GM12878 (cell line): ENCODE data around the gene ANO2. TPM values are rescaled to one million over a fixed set of nuclear protein-coding genes. Genes with fewer than 3 reads are reported as not detected.

Source experiments
- PML ChIP-seq: IDR thresholded peaks from 2 replicates; pipeline ENCODE4 v1.6.1; 2012; ENCODE audit warnings: low read length, inconsistent platforms
- RAD21 ChIP-seq: IDR thresholded peaks from 2 replicates; pipeline ENCODE4 v1.6.1; 2011; ENCODE audit warnings: mild to moderate bottlenecking, low read depth, low read length, moderate library complexity; ENCODE audit not compliant: insufficient read depth
- REST ChIP-seq: IDR thresholded peaks from 2 replicates; pipeline ENCODE4 v1.6.1; 2012; ENCODE audit warnings: mild to moderate bottlenecking, low read depth, low read length
- polyA plus RNA-seq, 11 experiments: library from polyadenylated mRNA; depleted of rRNA in 4 of 11; unstranded in 6 of 11; stranded (reverse) in 5 of 11; fragments of >200 nt; fragmentation: Nextera tagmentation in 4 of 11; fragmentation: Illumina TruSeq in 1 of 11; extraction: Ambion mirVana in 4 of 11; extraction: Trizol in 1 of 11; gene quantifications; 1 replicate in 1 of 11; 2 replicates in 10 of 11; pipeline versions ENCODE4 v1.2.1 to v1.2.3, GENCODE V29; 2011 to 2016; ENCODE audit warnings: inconsistent platforms in 2 of 11, missing spikeins in 2 of 11, low read depth in 1 of 11
- total RNA-seq, 4 experiments: library from RNA; depleted of rRNA in 3 of 4; stranded (reverse); fragments of >200 nt in 3 of 4; fragmentation: Illumina TruSeq in 1 of 4; extraction: Trizol in 1 of 4; gene quantifications; 2 replicates each; pipeline versions ENCODE4 v1.2.1 to v1.2.3, GENCODE V29; 2013 to 2021
- TF ChIP-seq, protein P1 (sequence below): IDR thresholded peaks from 2 replicates; pipeline ENCODE4 v1.6.1; 2012; ENCODE audit warnings: improper control_type of control experiment, low read depth, low read length; ENCODE audit not compliant: insufficient replicate concordance
- TF ChIP-seq, protein P2 (sequence below): fragments of 450-650 bp; IDR thresholded peaks from 2 replicates; pipeline ENCODE4 v1.6.1; 2017; ENCODE audit warnings: low read depth, mild to moderate bottlenecking, moderate library complexity

Gene ANO2
- total and polyA plus RNA-seq, 10 of the 15 experiments (the other 5 are each of a cell fraction or from before 2014, with no cell fraction given) = not detected

DNA sequence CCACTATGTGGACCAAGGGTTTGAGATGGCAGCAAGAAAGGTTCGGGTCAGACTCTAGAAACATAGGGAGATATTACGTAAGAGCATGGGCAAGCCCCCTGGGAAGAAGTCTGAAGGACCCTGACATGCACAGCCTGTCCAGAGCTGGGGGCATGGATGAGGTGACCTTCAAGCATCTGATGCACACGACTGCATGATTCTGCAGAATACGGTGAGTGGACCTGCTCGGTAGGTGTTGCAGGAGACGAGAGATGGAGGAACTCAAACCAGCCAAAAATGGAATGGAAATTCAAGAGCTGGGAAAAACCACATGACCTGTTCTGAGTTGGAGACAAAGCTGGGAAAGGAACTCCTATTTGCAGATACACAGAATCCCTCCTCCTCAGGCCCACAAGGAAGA lies 43.6 kb downstream of the ANO2 start (continued):
- no peak for TF ChIP-seq RAD21
- TF ChIP-seq PML = no peak
- no peak for TF ChIP-seq REST
- TF ChIP-seq, protein P1, sequence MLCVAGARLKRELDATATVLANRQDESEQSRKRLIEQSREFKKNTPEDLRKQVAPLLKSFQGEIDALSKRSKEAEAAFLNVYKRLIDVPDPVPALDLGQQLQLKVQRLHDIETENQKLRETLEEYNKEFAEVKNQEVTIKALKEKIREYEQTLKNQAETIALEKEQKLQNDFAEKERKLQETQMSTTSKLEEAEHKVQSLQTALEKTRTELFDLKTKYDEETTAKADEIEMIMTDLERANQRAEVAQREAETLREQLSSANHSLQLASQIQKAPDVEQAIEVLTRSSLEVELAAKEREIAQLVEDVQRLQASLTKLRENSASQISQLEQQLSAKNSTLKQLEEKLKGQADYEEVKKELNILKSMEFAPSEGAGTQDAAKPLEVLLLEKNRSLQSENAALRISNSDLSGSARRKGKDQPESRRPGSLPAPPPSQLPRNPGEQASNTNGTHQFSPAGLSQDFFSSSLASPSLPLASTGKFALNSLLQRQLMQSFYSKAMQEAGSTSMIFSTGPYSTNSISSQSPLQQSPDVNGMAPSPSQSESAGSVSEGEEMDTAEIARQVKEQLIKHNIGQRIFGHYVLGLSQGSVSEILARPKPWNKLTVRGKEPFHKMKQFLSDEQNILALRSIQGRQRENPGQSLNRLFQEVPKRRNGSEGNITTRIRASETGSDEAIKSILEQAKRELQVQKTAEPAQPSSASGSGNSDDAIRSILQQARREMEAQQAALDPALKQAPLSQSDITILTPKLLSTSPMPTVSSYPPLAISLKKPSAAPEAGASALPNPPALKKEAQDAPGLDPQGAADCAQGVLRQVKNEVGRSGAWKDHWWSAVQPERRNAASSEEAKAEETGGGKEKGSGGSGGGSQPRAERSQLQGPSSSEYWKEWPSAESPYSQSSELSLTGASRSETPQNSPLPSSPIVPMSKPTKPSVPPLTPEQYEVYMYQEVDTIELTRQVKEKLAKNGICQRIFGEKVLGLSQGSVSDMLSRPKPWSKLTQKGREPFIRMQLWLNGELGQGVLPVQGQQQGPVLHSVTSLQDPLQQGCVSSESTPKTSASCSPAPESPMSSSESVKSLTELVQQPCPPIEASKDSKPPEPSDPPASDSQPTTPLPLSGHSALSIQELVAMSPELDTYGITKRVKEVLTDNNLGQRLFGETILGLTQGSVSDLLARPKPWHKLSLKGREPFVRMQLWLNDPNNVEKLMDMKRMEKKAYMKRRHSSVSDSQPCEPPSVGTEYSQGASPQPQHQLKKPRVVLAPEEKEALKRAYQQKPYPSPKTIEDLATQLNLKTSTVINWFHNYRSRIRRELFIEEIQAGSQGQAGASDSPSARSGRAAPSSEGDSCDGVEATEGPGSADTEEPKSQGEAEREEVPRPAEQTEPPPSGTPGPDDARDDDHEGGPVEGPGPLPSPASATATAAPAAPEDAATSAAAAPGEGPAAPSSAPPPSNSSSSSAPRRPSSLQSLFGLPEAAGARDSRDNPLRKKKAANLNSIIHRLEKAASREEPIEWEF = no peak
- TF ChIP-seq, protein P2, sequence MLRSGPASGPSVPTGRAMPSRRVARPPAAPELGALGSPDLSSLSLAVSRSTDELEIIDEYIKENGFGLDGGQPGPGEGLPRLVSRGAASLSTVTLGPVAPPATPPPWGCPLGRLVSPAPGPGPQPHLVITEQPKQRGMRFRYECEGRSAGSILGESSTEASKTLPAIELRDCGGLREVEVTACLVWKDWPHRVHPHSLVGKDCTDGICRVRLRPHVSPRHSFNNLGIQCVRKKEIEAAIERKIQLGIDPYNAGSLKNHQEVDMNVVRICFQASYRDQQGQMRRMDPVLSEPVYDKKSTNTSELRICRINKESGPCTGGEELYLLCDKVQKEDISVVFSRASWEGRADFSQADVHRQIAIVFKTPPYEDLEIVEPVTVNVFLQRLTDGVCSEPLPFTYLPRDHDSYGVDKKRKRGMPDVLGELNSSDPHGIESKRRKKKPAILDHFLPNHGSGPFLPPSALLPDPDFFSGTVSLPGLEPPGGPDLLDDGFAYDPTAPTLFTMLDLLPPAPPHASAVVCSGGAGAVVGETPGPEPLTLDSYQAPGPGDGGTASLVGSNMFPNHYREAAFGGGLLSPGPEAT = no peak
